ENCODE data around the gene L3MBTL3.
"Not testable (repeated sequence)": the region's sequence is repeated elsewhere in the genome, so short reads cannot be mapped to it uniquely, and the experiment has no call there.

The L3MBTL3 gene

DNA sequence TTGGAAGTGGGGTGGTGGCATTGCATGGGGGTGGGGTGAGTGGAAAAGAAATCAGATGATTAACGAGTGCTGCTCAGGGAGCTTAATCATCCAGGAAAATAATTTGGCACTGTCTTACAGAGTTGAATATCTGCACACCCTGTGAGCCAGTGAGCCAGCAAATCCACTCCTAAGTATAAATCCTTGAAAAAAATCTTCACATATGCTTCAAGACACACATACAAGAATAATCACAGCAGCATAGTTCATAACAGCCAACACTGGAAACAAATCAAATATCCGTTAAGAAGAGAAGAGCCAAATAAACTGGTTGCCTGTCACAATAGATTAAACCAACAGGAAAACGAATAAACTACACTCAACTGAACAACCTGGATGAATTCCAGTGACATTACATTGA, 141.6 kb downstream of the L3MBTL3 start:
- no peak overlapping the region for H3K4me3 ChIP-seq (ENCODE audit: low read length)
- DNase-seq (ENCODE audit: low read depth, low spot score) = no peak

DNA sequence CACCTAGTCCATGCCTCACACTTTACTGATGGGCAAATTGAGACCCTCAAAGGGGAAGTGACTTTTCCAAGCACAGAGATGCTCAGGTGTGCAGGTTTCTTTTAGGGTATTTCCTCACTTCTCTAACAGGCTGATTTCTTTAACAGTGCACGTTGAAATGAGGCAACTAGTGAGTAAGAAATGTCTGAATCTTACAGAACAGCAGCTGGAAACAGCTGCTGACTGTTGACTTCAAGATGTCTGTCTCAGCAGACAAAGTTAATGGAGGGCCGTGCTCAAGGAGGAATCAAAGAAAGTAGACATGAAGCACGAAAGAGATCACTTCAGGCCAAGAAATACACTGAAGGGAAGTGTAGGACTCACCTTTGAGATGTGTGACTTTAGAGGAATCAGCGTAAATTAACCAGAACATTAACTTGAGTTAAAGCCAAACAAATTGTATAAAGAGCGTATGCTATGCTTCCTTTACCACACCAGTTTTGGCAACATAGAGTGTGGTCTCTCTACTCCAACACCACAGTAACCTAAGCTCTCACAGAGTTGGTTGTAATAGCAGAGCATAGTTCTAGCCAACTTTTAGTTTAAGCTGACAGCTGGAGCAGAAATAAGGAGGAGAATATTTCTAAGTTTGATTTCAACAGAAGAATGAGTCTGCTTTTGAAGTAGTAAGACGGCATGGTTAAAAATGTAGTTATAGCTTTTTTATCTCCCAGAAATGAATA, 143.5 kb downstream of the L3MBTL3 start:
- no peak overlapping the region for H3K4me3 ChIP-seq (ENCODE audit: low read length)
- no peak for DNase-seq (ENCODE audit: low read depth, low spot score)

DNA sequence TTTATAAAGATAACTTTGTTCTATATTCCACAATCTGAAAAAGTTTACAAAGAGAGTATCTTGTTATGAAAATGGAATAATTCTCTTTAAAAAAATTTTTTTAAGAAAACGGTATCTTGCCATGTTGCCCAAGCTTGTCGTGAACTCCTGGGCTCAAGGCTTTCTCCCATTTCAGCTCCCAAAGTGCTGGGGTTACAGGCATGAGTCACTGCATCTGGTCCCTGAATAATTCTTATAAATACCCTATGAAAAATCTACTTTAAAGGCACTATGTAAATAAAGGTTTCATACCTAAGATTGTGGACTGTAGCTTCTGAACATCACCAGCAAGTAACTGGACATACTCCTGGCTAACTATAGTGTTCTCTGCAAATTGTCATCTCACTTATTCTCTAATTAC, 144.0 kb downstream of the L3MBTL3 start:
- DNase-seq (ENCODE audit: low read depth, low spot score) = no peak
- H3K4me3 ChIP-seq (ENCODE audit: low read length) = no peak overlapping the region

DNA sequence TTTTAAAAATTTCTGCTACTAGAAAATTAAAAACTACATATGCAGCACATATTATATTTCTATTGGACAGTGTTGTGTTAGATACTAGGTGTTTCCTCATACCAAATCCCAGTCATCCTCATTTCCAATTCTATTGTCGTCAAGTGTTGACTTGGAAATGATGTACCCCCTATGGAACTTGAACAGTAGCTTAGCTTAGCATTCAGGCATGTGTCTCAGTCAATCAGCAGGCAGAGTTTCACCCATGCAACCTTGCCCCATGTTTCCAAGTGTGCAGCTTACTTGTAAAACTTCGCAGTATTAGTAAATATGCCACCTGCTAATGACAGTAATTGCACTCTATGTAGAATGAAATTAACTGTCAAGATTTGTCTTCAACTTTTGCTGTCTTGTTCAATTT, 144.9 kb downstream of the L3MBTL3 start:
- no peak overlapping the region for H3K4me3 ChIP-seq (ENCODE audit: low read length)
- DNase-seq (ENCODE audit: low read depth, low spot score) = no peak

DNA sequence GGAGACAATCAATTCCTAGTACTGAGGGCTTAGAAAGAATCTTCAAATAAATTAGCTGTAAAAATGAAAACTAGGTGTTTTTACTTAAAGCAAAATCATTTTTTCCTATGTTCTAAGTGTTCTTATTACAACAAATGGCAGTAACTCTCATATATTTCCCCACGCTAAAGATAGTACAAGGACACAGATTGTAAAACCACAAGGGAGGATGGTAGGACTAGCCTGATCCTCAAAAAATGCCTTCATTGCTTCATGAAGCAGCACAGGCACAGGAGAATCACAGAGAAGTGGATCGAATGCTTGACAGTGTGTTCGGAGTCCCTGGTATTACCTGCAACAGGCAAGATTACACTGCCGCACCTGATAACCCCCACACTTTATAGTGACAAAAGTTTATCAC, 145.9 kb downstream of the L3MBTL3 start:
- no peak for DNase-seq (ENCODE audit: low read depth, low spot score)
- H3K4me3 ChIP-seq (ENCODE audit: low read length) = no peak overlapping the region

DNA sequence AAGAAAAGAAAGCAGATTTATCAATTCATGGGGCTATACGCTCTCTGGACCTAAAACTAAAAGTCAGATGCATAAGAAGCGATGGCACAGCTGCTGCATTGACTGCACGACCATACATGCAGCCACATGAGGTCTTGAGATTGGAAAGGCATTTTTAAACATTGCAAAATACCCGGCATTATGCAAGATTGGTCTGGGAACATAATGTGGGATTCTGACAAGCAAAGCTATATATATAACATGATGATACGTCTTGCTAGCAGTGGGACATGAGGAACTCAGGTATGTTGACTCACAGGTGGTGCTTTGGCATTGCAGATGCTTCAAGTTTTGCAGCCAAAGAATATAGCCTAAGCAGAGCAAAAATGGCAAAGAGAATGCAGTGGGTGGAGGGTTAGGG, 149.3 kb downstream of the L3MBTL3 start:
- no peak for DNase-seq (ENCODE audit: low read depth, low spot score)
- no peak overlapping the region for H3K4me3 ChIP-seq (ENCODE audit: low read length)

DNA sequence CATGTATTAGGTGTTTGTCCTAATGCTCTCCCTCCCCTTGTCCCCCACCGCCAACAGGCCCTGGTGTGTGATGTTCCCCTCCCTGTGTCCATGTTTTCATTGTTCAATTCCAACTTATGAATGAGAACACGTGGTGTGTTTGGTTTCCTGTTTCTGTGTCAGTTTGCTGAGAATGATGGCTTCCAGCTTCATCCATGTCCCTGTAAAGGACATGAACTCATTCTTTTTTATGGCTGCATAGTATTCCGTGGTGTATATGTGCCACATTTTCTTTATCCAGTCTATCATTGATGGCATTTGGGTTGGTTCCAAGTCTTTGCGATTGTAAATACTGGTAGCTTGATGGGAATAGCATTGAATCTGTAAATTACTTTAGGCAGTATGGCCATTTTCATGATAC, 151.8 kb downstream of the L3MBTL3 start:
- not testable (repeated sequence) for H3K4me3 ChIP-seq (ENCODE audit: low read length); DNase-seq (ENCODE audit: low read depth, low spot score)

DNA sequence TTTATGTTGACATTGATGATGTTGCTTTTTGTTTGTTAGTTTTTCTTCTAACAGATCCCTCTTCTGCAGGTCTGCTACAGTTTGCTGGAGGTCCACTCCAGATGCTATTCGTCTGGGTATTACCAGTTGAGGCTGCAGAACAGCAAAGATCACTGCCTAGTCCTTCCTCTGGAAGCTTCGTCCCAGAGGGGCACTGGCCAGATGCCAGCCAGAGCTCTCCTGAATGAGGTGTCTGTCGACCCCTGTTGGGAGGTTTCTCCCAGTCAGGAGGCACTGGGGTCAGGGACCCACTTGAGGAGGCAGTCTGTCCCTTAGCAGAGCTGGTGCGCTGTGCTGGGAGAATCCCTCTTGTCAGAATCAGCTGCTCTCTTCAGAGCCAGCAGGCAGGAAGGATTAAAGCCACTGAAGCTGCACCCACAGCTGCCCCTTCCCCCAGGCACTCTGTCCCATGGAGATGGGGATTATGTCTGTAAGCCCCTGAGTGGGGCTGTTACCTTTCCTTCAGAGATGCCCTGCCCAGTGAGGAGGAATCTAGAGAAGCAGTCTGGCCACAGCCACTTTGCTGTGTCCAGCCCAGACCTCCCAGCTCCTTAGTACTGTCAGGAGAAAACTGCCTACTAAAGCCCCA, 155.1 kb downstream of the L3MBTL3 start:
- not testable (repeated sequence) for DNase-seq (ENCODE audit: low read depth, low spot score)

DNA sequence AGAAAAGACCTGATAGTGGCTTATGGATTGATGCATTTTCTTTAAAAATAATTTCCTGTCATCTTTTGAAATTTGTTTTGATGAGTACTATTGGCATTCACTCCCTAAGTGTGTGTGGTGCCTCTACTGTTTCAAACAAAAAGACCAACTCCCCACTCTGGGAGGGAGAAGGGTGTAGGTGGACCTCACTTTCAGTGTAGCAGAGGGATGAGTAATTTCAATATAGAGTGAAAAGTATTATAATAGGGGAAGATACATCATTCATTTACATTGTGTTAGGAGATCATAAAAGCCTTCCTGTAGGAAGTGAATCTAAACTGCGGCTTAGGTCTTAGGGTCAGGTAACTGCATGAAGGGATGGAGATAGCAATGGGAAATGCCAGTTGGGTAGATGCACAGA, 158.0 kb downstream of the L3MBTL3 start:
- DNase-seq (ENCODE audit: low read depth, low spot score) = no peak
- no peak overlapping the region for H3K4me3 ChIP-seq (ENCODE audit: low read length)

More for the DNA sequence above, 155.1 kb downstream of the L3MBTL3 start:
- not testable (repeated sequence) for H3K4me3 ChIP-seq (ENCODE audit: low read length)

DNA sequence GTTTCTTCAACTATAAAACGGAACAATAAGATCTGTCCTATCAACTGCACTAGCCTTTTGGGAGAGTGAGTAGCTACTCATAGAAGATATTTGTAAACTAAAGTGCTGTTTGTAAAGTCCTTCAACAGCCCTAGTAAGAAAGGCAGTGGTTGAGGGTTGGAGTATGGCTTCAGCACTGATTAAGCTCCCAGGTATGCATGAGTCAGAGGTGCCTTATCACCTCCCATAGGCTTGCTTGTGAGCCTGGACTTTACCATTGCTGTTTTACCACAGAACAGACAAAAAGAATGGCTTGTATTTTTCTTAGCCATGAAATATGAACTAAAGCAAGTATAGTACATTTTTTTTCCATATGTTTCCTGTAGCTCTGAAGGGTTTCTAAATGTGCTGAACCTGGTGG, 160.3 kb downstream of the L3MBTL3 start:
- DNase-seq (ENCODE audit: low read depth, low spot score) = no peak
- H3K4me3 ChIP-seq (ENCODE audit: low read length) = no peak overlapping the region

DNA sequence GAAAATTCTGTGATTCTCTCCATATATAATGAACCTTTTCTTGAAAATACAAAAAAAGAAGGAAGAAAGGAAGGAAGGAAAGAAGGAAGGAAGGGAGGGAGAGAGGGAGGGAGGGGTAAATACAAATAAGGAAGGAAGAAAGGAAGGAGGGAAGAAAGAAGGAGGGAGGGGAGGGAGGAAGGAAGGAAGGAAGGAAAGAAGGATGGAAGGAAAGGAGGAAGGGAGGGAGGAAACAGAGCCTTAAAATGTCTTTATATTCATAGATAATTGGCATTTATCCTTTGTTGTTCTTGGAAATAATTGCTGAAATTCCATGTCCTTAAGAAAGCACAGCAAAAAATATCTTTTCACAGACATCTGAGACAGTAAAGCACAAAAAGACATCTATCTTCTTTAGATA, 164.1 kb downstream of the L3MBTL3 start:
- no peak overlapping the region for H3K4me3 ChIP-seq (ENCODE audit: low read length)
- DNase-seq (ENCODE audit: low read depth, low spot score) = no peak

DNA sequence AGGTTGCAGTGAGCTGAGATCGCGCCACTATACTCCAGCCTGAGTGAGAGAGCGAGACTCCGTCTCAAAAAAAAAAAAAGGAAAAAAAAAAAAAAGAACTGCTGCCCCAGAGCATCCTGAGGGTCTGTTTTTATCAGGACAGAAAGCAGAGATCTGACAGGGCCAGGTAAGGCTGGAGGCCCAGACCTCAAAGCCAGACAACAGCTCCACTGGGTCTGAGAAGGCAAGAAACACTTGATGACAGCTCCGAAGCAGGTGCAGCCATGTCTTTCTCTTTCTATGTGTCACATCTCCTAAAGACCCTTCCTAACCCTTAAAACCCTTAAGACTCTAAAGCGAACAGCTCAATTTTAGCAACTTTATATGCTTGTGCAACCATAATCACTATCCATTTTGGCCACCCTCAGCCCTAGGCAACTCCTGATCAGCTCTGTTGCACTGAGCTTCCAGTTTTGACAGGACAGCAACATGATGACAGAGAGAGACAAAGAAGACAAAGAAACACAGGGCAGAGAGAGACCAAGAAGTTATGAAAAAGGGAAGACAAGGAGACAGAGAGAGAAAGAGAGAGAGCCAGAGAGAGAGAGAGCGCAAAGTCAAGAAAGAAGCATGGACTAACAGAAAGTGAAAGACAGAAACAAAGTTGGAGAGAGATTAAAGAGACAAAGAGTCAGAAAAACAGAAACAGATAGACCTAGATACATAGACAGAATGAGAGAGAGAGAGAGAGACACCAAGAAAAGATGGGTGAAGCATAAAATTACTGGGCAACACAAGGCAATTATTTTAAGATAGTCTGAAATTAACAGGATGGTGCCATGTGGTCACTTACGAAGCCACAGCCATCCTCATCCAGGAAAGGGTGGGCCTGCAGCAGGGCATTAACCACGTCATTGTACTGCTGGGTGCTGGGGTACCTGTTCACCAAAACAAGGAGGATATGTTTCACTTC, 165.2 kb downstream of the L3MBTL3 start:
- no peak for DNase-seq (ENCODE audit: low read depth, low spot score)
- no peak overlapping the region for H3K4me3 ChIP-seq (ENCODE audit: low read length)

DNA sequence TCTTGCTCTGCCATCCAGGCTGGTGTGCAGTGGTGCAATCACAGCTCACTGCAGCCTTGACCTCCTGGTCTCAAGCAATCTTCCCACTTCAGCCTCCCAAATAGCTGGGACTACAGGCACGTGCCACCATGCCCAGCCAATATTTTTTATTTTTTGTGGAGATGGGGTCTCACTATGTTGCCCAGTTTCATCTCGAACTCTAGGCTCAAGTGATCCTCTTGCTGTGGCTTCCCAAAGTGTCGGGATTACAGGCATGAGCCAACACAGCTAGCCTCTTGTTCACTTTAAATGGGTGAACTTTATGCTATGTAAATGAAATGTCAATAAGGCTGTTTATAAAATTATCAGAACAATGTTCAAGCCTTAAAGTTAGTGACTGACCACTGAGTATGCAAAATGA, 167.3 kb downstream of the L3MBTL3 start:
- H3K4me3 ChIP-seq (ENCODE audit: low read length) = no peak overlapping the region
- no peak for DNase-seq (ENCODE audit: low read depth, low spot score)

DNA sequence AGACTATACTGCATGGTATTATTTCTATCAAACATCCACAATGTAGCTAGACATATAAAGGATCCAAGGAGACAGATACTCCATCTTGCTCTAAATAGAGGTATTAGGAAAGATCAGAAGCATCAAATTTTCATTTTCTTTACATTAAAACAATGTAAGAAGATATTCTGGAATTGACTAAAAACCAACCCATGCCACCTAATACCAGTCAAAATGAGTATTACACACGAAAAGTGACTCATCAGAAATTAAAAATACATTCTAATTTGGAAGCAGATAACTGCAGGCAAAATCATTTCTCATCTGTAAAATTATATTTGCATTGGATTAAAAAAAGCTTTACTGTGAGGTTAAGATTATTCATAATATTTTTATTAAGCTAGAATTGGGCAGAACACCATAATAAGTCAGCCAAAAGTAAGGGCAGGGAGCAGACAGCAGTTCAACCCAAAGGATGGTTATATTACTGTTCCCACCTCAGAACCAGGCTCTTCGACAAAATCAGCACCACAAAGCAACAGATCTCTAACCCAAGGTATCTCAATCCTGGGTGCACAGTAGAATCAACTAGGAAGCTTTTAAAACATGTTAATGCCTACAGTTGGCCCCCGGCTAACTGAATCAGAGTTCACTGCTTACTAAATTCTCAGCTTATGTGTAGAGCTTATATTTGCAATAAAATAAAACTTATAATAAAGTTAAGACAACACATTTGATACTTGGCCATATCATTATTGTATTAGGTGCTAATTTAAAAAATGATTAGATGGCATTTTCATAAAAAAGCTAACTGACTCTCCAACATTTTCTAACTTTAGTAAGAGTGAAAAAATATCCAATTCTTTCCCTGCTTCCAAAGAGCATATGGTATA, 169.2 kb downstream of the L3MBTL3 start:
- H3K4me3 ChIP-seq (ENCODE audit: low read length) = no peak overlapping the region
- DNase-seq (ENCODE audit: low read depth, low spot score) = no peak

DNA sequence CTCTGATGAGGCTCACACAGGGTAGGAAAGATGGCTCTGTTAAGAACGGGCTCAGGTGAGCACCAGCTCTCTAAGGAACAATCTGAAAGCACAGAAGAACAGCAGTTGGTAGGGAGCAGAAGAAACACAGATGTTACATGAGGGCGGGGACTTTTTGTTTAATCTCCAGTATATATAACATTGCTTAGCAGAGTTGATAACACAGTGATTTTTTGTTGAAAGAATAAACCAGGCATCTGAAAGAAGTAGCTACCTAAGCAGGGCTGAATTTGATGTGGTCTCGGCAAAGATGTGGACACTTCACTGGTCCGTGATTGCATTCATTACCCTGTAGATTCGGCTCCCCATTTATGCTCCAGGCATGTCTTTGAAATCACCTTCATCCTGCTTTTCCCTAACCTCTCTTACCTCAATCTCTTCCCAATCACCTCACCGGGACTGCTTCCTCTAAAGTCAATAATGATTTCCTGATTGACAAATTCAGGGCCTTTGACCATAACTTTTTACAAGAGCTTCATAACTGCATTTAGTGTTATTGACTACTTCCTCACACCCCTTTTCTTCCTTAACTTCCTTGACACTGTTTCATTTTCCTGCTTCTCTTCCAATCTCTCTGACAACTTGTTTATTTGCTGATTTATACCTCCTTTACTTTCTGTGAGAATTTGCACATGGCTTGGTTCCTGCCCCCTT, 170.0 kb downstream of the L3MBTL3 start:
- no peak for DNase-seq (ENCODE audit: low read depth, low spot score)
- H3K4me3 ChIP-seq (ENCODE audit: low read length) = no peak overlapping the region

DNA sequence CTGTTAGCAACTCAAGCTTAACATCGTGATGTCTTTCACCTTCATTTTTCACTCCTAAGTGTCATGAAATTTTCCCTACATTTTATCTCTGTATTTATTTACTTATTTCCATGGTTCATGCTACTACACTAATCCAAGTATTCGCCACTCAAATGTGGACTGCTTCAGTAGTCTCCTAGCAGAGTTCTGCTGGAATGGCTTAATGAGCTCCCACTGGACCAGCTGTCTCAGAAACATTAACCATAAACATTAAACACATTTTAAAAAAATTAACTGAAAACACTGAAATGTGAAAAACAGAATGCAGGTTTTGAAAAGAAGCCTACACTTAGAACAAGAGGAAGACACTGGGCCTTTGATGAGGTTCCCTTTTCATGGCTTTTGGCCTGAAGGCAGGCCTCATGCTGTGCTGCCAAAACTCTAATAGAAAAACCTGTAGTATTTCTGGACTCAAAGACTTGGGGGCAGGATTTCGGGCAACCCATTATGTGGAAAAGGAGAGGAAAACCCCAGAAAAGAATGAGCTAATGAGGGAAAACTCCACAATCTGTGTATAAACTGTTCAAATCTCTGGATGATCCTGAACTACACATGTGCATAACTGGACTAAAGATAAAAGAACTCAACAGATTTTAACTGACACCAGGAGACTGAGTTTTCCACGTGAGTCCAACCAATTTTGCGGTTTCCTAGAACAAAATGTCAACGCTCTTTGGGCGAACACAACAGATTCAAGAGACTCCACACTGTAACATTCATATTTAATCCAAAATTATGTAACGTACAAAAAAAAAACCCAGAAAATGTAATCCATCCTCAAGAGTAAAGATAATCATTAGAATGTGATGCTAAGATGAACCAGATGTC, 171.4 kb downstream of the L3MBTL3 start:
- H3K4me3 ChIP-seq (ENCODE audit: low read length) = no peak overlapping the region
- no peak for DNase-seq (ENCODE audit: low read depth, low spot score)

All from Jurkat, Clone E6-1 (cell line).